GM18520 (cell line): ENCODE measurements around the gene ITGA1.
"Not testable (repeated sequence)": the region's sequence is repeated elsewhere in the genome, so short reads cannot be mapped to it uniquely, and the experiment has no call there.

Source experiments
- ATAC-seq: cut with Tn5 transposase; IDR thresholded peaks from one replicate; pipeline ENCODE4 v1.9.1; 2021; ENCODE audit not compliant: unreplicated experiment

The ITGA1 gene

DNA sequence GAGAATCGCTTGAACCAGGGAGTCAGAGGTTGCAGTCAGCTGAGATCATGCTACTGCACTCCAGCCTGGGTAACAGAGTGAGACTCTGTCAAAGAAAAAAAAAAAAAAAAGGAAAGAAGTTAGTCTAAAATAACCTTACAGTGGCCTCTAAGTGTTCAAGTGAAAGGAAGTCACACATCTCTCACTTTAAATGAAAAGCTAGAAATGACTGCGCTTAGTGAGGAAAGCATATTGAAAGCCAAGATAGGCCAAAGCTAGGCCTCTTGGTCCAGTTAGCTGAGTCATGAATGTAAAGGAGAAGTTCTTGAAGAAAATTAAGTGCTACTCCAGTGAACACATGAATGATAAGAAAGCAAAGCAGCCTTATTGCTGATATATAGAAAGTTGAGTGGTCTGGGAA is 38.1 kb downstream of the ITGA1 start:
- peak; percentile 99 for ATAC-seq

DNA sequence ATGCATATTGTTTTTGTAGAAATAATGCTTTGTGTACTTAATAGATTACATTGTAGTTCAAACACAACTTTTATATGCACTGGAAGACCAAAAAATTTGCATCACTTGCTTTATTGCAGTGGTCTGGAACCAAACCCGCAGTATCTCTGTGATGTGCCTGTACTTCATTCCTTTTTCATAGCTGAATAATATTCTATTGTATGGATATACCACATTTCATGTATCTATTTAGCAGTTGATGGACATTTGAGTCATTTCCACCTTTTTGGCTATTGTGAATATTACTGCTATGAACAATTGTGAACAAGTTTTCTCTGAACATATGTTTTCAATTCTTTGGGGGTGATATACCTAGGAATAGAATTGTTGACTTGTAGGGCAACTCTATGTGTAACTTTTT is 40.1 kb downstream of the ITGA1 start:
- no peak for ATAC-seq

DNA sequence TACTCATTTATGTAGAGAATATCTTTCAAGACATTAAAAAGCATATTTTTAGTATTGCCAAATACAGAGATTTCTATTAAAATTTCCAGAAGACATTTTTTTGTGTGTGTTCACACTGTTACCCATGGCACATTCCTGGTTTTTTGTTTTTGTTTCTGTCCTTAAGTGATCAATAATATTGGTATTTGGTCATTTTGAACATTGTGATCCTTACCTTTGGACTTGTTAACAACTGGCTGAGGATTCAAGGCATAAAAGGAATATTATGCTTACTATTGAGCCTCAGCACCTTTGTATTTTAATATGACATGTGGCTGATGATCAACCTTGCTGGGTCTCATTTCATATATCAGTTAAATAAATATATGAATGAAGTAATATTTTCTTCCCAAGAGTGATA is 41.9 kb downstream of the ITGA1 start:
- ATAC-seq = no peak

DNA sequence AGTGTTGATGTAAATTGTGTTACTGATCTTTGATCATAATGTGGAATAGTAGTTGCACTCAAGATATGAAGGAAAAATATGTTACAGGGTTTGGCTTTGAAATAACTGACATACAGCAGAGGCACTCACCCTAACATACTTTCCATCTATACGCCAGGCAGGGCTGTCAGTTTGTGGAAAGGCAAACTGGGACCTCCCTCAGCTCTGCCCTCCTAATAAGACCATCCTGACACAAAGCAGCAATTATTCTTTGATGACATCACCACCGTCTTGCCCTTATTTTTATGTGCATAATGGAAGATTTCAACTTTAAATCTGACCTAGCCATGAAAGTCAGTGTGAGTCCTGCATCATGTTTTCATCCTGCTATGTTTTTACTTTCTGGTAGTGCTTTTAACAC is 42.9 kb downstream of the ITGA1 start:
- no peak for ATAC-seq

DNA sequence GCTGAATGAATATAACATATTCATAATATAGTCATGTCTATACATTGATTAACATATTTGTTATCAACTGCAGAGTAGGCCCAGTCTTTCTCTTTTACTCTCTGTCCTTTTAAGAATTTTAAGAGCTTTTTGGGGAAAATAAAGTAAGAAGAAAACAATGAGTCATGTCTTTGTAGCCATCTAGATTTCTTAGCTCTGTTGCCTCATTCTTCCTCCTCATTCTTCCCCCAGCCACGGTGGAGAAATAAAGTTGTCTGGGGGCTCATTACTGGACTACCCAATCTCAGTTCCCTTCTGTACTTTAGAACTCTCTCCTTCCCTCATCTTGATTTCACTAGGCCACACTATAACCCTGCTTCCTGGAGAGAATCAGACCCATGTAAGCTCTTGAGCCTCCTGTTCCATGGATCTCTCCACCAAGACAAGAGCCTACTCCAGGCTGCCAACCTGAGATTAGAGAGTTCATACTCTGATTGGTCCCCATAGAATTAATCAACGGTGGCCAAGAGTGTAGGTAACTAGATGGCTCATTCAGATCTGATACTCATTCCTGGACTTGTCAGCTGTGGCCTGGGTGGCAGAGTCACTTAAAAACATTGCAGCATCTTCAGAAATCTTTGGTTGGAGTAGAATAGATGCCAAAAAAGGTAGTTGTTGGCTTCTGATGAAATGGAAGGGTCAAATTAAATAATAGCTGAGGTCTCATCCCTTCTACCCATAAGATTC is 44.2 kb downstream of the ITGA1 start:
- ATAC-seq = no peak

DNA sequence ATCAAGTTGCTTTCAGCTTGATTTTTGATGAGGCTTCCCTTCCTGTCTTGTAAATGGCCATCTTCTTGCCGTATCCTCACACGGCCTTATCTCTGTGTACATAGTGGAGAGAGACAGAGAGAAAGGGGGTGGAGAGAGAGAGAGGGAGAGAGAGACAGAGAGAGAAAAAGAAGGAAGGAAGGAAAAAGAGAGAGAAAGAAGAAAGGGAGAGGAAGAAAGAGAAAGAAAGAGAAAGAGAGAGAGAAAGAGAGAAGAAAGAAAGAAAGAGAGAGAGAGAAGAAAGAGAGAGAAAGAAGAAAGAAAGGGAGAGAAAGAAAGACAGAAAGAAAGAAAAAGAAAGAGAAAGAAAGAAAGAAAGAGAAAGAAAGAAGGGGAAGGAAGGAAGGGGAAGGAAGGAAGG is 46.6 kb downstream of the ITGA1 start:
- no peak for ATAC-seq

DNA sequence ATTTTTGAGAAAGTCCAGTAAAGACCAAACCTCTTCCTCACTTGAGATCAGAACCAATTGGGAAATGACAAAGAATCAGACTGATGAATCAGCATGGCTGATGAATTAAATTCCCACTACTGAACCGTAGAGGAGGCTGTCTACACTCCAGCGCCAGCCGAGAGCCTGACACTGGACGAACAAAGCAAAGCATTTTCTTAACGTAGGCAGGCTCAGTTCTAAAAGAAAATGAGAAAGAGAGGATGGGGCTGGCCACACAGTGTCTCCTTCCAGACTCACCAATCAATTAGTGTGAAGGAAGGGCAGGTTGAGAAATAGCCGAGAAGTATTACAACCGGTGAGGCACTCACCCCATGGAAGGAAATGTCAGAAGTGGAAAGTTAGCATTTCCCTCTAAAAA is 49.4 kb downstream of the ITGA1 start:
- no peak for ATAC-seq

DNA sequence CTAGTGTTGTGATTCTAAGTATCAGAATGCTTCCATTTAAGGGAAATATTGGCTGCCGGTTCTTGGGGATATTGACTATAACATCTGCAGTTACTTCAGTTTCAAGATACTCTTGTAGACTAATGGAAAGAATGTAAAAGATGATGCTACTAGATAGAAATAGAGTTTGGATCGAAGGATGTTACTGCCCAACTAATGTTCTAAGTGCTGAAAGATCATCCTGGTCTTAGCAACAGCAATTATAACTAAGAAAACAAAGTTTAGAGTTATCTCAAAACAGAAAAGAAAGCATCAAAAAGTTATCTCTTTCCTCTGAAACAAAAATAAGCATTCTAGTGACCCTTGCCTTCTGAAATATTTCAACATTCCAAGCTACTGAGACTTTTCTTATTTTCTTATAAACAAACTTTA is 49.9 kb downstream of the ITGA1 start:
- ATAC-seq = no peak

DNA sequence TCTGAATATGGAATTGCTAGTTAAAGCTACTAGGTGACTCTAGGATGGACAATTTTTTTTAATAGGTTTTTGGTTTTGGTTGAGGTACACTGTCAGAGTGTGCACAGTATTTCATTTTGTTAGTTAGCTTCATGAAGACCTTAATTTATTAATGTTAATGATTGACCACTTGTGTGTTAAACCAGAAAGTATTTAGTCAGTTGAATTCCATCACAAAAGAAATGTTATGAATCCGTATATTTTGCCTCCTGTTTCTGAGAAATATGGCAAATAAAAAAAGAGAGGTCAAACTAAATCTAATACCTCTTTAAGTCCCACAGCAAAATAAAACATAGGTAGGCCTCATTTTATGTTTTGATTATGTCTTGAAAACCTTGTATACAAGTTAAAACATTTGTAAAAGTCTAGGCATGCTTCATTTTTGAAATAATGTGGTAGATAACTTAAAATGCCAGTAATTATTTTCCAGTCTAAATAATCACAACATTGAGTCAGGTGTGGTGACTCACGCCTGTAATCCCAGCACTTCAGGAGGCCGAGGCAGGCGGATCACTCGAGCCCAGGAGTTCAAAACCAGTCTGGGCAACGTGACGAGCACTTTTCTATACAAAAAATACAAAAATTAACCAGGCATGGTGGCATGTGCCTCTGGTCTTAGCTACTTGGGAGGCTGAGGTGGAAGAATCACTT is 50.8 kb downstream of the ITGA1 start:
- ATAC-seq = no peak

DNA sequence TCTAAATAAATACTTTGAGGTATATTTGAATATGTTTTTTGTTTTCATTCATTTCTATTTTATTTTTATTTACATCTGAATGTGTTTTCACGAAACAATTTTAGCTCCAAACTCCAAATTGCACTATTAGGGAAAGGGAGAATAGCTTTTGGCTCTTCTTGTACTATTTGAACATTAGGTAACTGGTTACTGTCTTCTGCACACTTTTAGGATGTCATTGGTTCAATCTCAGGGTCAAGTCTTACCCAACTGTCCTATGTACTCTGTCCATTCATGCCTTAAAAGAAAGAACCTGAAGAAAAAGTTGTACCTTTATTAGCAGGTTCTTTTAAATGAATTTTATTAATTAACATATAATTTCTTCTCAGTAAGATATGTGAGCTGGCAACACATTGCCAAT is 51.6 kb downstream of the ITGA1 start:
- no peak for ATAC-seq

DNA sequence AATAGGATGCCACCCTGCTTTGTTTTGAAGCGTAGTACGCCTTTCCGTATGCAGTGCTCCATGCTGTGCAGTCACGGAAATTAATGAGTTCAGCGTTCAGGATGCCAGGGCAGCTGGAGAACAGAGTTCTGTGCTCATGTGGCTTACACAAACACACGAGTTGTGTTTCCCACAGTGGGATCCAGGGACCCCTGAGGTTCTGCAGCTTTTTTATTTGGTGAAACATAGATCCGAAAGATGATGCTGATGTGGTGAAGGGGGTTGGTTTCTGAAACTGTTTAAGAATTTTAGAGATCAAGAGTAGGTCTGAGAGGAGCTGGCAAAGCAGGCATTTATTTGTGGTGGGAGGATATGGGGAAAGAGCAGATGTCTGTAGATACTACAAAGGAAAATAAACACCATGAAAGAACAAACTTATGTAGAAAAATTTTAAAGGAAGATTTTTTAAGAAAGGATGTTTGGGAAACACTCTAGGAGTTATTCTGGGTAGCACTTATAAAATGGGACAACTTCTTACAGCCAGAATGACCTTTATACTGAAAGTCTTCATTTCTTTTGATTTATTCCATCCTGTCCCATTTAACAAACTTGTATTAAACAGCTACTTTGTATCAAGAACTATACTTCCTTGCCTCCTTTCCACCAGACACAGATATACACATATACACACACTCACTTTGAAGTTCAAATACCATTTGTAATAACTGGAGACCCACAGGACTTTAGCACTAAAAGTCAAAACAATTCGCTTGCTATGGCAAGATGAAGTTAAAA is 52.7 kb downstream of the ITGA1 start:
- ATAC-seq = no peak

DNA sequence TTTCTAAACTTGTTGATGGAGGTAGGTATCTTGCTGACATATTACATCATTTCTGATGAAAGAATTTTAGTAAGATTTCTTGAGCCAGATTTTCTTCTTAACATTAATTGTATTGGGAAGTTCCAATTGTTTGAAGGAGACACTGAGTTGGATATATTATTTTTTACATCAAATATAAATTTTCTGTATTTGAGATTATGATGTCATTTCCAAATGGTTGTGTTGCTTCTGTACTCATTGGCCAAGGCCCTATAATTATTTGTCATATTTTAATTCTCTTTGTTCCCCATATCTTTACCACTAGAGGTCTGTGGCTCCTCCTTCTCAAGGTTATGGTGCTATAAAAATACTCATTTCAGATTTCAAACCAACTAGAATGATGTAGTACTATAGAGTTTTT is 53.4 kb downstream of the ITGA1 start:
- no peak for ATAC-seq

DNA sequence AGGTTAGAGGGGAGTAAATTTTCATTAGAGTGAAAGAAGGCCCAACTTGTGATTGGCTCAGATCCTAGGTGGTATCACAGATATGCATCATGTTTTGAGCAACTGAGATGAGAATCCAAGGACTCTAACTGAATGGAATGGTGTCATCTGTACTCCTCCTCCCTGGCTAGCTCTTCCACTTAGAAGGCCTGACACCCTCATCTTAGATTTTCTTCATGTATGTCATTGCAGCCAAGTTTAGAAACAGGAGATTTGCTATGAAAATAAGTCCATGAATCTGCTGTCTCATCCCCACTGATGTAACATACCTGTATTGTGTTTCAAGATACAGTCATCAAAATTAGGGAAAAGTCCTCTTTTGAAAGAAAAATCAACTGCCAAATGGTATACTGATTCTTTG is 54.4 kb downstream of the ITGA1 start:
- no peak for ATAC-seq

DNA sequence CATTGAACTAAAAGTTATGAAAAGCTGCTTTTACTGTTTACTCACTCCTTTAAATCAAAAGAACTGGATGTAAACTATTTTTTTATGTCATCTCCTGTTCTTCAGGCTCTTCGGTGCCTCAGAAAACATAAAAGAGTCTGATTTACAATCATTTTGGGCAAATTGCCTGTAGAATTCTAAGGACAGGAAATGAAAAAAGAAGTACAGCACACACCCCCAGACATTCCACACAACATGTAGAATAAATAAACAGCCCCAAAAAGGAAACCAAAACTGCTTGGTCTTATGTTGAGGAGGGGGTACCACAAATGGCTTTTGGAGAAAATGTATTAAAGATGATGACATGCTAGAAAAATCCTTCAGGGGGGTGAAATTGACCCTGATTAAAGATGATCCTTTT is 57.2 kb downstream of the ITGA1 start:
- ATAC-seq = no peak

DNA sequence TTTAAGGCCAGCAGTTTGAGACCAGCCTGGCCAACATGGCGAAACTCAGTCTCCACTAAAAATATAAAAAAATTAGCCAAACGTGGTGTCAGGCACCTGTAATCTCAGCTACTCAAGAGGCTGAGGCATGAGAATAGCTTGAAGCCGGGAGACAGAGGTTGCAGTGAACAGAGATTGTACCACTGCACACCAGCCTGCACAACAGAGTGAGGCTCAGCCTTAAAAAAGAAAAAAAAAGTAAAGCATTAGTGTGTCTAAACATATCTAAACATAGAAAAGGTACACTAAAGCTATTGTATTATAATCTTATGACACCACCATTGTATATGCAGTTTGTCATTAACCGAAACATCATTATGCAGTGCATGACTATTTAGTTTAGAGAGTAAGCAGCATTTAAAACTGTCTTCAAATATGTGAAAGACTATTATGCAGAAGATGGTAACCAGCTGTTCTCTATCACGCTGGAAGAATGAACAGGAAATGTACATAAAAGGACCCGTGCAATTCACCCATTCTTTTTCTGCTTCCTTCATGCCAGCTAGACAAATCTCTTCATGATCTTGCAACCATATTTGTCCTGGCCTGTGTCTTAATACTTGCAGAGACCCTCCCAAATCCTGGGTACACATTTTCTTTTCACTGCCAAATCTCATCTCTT is 58.6 kb downstream of the ITGA1 start:
- ATAC-seq = no peak

DNA sequence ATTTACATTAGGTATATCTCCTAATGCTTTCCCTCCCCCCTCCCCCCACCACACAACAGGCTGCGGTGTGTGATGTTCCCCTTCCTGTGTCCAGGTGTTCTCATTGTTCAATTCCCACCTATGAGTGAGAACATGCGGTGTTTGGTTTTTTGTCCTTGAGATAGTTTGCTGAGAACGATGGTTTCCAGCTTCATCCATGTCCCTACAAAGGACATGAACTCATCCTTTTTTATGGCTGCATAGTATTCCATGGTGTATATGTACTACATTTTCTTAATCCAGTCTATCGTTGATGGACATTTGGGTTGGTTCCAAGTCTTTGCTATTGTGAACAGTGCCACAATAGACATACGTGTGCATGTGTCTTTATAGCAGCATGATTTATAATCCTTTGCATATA is 61.0 kb downstream of the ITGA1 start:
- not testable (repeated sequence) for ATAC-seq

DNA sequence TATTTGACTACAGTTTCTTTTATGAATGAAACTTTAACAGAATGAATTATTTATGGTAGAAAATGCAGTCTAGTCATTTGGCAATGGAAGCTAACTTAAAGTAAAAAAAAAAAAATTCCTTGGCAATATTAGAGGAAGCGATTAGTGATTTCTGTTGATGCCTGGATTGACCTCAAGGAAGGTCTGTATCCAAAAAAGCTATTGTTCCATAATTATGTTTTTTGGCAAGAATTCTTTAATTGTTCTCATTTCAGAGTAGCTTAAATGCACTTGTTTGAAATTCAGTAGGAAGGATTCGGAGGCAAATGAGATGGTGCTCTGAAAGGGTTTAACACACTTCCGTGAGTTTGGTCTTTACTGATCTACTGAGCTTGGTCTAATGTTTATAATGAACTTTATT is 61.8 kb downstream of the ITGA1 start:
- no peak for ATAC-seq

DNA sequence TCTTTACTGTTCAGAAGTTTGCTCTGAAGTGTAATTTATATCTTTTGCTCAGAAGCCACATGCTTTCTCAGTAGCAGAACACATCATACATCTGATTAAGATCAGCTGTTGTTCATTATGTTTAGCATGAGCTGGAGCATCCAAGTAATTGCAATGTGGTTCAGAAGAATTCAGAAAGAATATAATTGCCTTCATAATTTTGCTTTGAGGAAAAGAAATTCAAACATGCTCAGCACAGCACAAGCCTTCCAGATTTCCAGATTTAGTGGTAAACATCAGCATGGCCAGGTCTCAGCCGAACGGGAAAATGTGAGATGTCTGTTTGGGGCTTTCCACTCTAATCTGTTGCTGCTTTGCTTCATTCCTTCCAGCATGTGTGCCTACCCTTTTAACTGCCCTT is 65.9 kb downstream of the ITGA1 start:
- no peak for ATAC-seq

DNA sequence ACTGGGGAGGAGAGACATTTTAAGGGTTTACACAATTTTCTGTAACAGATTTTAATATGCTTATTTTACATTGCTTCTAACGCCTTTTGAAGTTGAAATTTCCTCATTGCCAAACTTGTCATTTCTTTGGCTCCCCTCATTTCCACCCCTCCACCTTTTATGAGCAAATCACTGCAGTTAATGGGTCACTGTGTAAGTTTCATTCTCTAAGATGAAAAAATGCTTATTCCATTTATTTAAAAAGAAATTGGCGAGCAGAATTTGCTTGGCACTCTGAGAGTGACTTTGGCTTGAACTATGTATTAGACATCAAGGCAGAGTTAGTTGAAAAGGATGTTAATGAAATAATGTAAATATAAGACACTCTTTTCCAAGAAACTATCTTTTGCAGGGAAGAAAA is 66.6 kb downstream of the ITGA1 start:
- ATAC-seq = no peak

DNA sequence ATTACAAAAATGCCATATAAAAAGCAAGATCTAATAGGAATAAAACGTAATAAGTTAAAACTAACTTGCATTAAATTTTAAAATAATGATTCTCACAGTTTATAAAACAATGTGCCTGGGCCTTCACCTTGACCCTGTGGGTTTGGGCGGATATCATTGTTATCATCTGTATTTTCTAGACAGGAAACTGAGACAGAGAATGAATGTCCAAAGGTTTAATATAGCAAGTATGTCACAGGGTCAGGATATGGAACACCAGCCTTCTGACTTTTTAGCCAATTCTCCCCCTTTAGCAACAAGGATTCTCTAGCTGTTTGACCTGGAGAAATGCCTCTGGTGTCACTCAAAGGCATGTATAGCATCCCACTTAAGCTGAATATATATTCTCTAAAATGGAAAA is 67.2 kb downstream of the ITGA1 start:
- ATAC-seq = no peak

DNA sequence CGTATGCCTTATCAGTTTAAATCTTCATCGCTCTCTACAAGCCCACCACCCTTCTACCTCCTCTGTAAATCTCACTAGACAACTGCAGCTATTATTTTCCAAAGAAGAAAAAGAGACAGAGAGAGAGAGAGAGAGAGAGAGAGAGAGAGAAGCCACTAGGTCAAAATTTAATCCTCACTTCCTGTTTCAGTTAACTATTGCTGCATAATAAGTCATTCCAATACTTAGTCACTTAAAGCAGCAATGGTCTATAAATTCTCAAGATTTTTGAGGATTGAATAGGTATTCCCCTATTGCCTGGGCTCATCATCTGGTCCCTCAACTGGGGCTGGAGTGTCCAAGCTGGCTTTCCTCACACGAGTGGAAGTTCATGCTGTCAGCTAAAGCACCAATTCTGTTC is 68.8 kb downstream of the ITGA1 start:
- ATAC-seq = peak; percentile 88

DNA sequence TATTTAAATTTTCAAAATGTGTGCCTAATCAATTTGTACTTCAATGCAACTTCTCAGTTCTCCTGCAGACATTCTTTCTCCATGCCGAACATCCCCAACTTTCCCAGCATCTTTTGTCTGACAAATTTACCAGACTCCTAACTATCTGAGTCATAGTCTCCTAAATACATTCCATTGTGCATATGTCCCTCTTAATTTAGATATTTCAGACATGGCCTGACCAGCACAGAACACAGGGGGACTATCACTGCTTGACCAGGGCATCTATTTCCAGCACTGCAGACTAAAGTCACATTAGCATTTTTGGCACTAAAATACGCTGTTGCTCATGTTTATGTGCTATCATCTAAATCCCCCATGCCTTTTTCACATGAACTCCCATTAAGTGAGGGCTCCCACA is 71.9 kb downstream of the ITGA1 start:
- no peak for ATAC-seq
